ENCODE results near the gene PIGU. TPM values are rescaled to one million over a fixed set of nuclear protein-coding genes. Genes with fewer than 3 reads are reported as not detected.

PIGU gene
- total RNA-seq, 1 experiment from 2014 or later = 25.0 TPM

GRCh38 chr20:34632870-34633452, 43.9 kb downstream of the PIGU start:
- Histone ChIP-seq H3K9me2 (ENCODE audit: insufficient read depth) (no peaks in the 10 kb centered on the region), H3K4me3 (no peak overlapping the region), H3K27me3 (ENCODE audit: insufficient read depth, low read depth) (no peaks in the 10 kb centered on the region), H3K79me2 (ENCODE audit: low read depth) (no peaks in the 10 kb centered on the region), H2AFZ (no peak overlapping the region), H4K20me1 (ENCODE audit: insufficient read depth) (no peaks in the 10 kb centered on the region), H3F3A (ENCODE audit: insufficient read depth, low read depth) (no peaks in the 10 kb centered on the region), H3K4me1 (replicated peaks; ENCODE audit: insufficient read depth) (no peaks in the 10 kb centered on the region), H3K9me3 (ENCODE audit: insufficient read depth, low read depth) (no peaks in the 10 kb centered on the region), H3K27ac (no peak overlapping the region), H3K36me3 (ENCODE audit: low read depth) (peaks cover 5% of the 10 kb centered on the region; the same call in 1 of the 2 replicates), H3K4me2 (no peak overlapping the region)
- DNase-seq = no peak
- BruUV-seq (replicated peaks) = no TSS peak
- TF ChIP-seq EZH2 (IDR thresholded peaks at IDR 0.05; ENCODE audit: low read depth) = no peak
- TF ChIP-seq, protein P1, sequence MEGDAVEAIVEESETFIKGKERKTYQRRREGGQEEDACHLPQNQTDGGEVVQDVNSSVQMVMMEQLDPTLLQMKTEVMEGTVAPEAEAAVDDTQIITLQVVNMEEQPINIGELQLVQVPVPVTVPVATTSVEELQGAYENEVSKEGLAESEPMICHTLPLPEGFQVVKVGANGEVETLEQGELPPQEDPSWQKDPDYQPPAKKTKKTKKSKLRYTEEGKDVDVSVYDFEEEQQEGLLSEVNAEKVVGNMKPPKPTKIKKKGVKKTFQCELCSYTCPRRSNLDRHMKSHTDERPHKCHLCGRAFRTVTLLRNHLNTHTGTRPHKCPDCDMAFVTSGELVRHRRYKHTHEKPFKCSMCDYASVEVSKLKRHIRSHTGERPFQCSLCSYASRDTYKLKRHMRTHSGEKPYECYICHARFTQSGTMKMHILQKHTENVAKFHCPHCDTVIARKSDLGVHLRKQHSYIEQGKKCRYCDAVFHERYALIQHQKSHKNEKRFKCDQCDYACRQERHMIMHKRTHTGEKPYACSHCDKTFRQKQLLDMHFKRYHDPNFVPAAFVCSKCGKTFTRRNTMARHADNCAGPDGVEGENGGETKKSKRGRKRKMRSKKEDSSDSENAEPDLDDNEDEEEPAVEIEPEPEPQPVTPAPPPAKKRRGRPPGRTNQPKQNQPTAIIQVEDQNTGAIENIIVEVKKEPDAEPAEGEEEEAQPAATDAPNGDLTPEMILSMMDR (conservative IDR thresholded peaks at IDR 0.05) = no peak
- CTCF ChIA-PET = no interaction called here
- intact Hi-C loops (cut with micrococcal nuclease; ENCODE audit: unreplicated experiment) = no loop called here
- POLR2A ChIA-PET (ENCODE audit: unreplicated experiment) = no interaction called here

GRCh38 chr20:34629904-34630303, 47.0 kb downstream of the PIGU start:
- no peaks in the 10 kb centered on the region for H3K36me3 ChIP-seq (ENCODE audit: low read depth)
- no TSS peak for BruUV-seq (replicated peaks)
- no peaks in the 10 kb centered on the region for H4K20me1 ChIP-seq (ENCODE audit: insufficient read depth)
- H3K9me2 ChIP-seq (ENCODE audit: insufficient read depth) = no peaks in the 10 kb centered on the region
- H3K79me2 ChIP-seq (ENCODE audit: low read depth) = no peaks in the 10 kb centered on the region
- H3K27me3 ChIP-seq (ENCODE audit: insufficient read depth, low read depth) = no peaks in the 10 kb centered on the region
- H2AFZ ChIP-seq = no peak overlapping the region
- no peak overlapping the region for H3K27ac ChIP-seq
- H3K4me3 ChIP-seq = no peak overlapping the region
- CTCF ChIA-PET = no interaction called here
- no peak for DNase-seq
- no peaks in the 10 kb centered on the region for H3K4me1 ChIP-seq (replicated peaks; ENCODE audit: insufficient read depth)
- intact Hi-C loops (cut with micrococcal nuclease; ENCODE audit: unreplicated experiment) = no loop called here
- no peak overlapping the region for H3K4me2 ChIP-seq
- no peak for TF ChIP-seq EZH2 (IDR thresholded peaks at IDR 0.05; ENCODE audit: low read depth)
- TF ChIP-seq, protein P1 (conservative IDR thresholded peaks at IDR 0.05) = no peak
- POLR2A ChIA-PET (ENCODE audit: unreplicated experiment) = no interaction called here
- H3F3A ChIP-seq (ENCODE audit: insufficient read depth, low read depth) = peaks cover 6% of the 10 kb centered on the region; the same call in 1 of the 2 replicates
- H3K9me3 ChIP-seq (ENCODE audit: insufficient read depth, low read depth) = no peaks in the 10 kb centered on the region

- intact Hi-C loops (cut with micrococcal nuclease; ENCODE audit: unreplicated experiment) = no loop called here
- Histone ChIP-seq H4K20me1 (ENCODE audit: insufficient read depth) (no peaks in the 10 kb centered on the region), H3K27me3 (ENCODE audit: insufficient read depth, low read depth) (no peaks in the 10 kb centered on the region), H3K79me2 (ENCODE audit: low read depth) (no peaks in the 10 kb centered on the region), H3K4me1 (replicated peaks; ENCODE audit: insufficient read depth) (no peaks in the 10 kb centered on the region), H3K4me3 (no peak overlapping the region), H3K36me3 (ENCODE audit: low read depth) (no peaks in the 10 kb centered on the region), H3K9me2 (ENCODE audit: insufficient read depth) (no peaks in the 10 kb centered on the region), H3K4me2 (no peak overlapping the region), H3K9me3 (ENCODE audit: insufficient read depth, low read depth) (no peaks in the 10 kb centered on the region), H2AFZ (no peak overlapping the region), H3F3A (ENCODE audit: insufficient read depth, low read depth) (peaks cover 6% of the 10 kb centered on the region; the same call in 1 of the 2 replicates), H3K27ac (no peak overlapping the region)
- DNase-seq = no peak
- ChIA-PET CTCF (no interaction called here), POLR2A (ENCODE audit: unreplicated experiment) (no interaction called here)
- no TSS peak for BruUV-seq (replicated peaks)
- TF ChIP-seq, protein P1 (conservative IDR thresholded peaks at IDR 0.05) = no peak
- TF ChIP-seq EZH2 (IDR thresholded peaks at IDR 0.05; ENCODE audit: low read depth) = no peak
Observed at GRCh38 chr20:34629342-34629741, 47.5 kb downstream of the PIGU start.
